Smooth muscle cell (in vitro differentiated cells): ENCODE results near the gene ZNF620. TPM values are rescaled to one million over a fixed set of nuclear protein-coding genes. Genes with fewer than 3 reads are reported as not detected.

Experiments
- DNase-seq: peaks from one replicate; lab custom pipeline; 2025; ENCODE audit not compliant: unreplicated experiment; lab: John Stamatoyannopoulos, UW
- H2AFZ ChIP-seq: fragments of 200-600 bp; sonication (generic); 2 replicates; pipeline ENCODE4 v1.6.0; 2016; ENCODE audit warnings: antibody characterized with exemption, low read depth, mild to moderate bottlenecking
- H3F3A ChIP-seq: fragments of 200-600 bp; sonication (generic); 2 replicates; pipeline ENCODE4 v1.6.0; 2017; ENCODE audit warnings: antibody characterized with exemption, low read depth
- H3K27ac ChIP-seq: fragments of 200-600 bp; sonication (generic); 2 replicates; pipeline ENCODE4 v1.5.1; 2016; ENCODE audit warnings: low read depth, mild to moderate bottlenecking
- H3K27me3 ChIP-seq: fragments of 200-600 bp; sonication (generic); 2 replicates; pipeline ENCODE4 v1.6.1; 2016; ENCODE audit warnings: low read depth, mild to moderate bottlenecking
- H3K36me3 ChIP-seq: fragments of 200-600 bp; sonication (generic); 2 replicates; pipeline ENCODE4 v1.5.1; 2016; ENCODE audit warnings: low read depth
- H3K4me1 ChIP-seq: fragments of 200-600 bp; sonication (generic); 2 replicates; pipeline ENCODE4 v1.5.1; 2016; ENCODE audit warnings: low read depth
- H3K4me2 ChIP-seq: fragments of 200-600 bp; sonication (generic); 2 replicates; pipeline ENCODE4 v1.6.0; 2016; ENCODE audit warnings: mild to moderate bottlenecking
- H3K4me3 ChIP-seq: fragments of 200-600 bp; sonication (generic); 2 replicates; pipeline ENCODE4 v1.5.1; 2016; ENCODE audit warnings: mild to moderate bottlenecking
- H3K79me2 ChIP-seq: fragments of 200-600 bp; sonication (generic); 2 replicates; pipeline ENCODE4 v1.6.0; 2016; ENCODE audit warnings: low read depth, mild to moderate bottlenecking
- H3K9ac ChIP-seq: fragments of 200-600 bp; sonication (generic); 2 replicates; pipeline ENCODE4 v1.6.0; 2016; ENCODE audit warnings: low read depth
- H3K9me3 ChIP-seq: fragments of 200-600 bp; sonication (generic); replicated peaks from 2 replicates; pipeline ENCODE4 v1.5.1; 2016; ENCODE audit warnings: low read depth
- H4K20me1 ChIP-seq: fragments of 200-600 bp; sonication (generic); 2 replicates; pipeline ENCODE4 v1.6.0; 2016; ENCODE audit warnings: low read depth
- CTCF ChIP-seq: fragments of 200-600 bp; sonication (generic); IDR thresholded peaks from 2 replicates; pipeline ENCODE4 v1.5.1; 2017; ENCODE audit warnings: borderline replicate concordance, mild to moderate bottlenecking, antibody characterized with exemption; ENCODE audit not compliant: insufficient read depth, poor library complexity, severe bottlenecking
- WGBS: methylation state at CpG from one replicate; pipeline ENCODE4 v1.1.7; 2016; ENCODE audit warnings: low lambda C conversion rate; 5-methylcytosine and 5-hydroxymethylcytosine counted together
- polyA plus RNA-seq: library from polyadenylated mRNA; unstranded; fragments of >200 nt; fragmentation: Nextera tagmentation; extraction: Ambion mirVana; gene quantifications from 2 replicates; pipeline ENCODE4 v1.2.1, GENCODE V29; 2016
- total RNA-seq: library from RNA; depleted of rRNA; stranded (reverse); fragments of >200 nt; gene quantifications from 2 replicates; pipeline ENCODE4 v1.2.3, GENCODE V29; 2014

Gene ZNF620
- total and polyA plus RNA-seq, 2 experiments from 2014 or later, result 0.58 to 0.63 TPM

GRCh38 chr3:40487172-40487571 is 18.7 kb upstream of the ZNF620 start:
- Histone ChIP-seq H3K4me1 (no peaks in the 10 kb centered on the region), H2AFZ (no peak overlapping the region), H3K27me3 (no peaks in the 10 kb centered on the region), H3K4me3 (no peak overlapping the region), H4K20me1 (no peaks in the 10 kb centered on the region), H3K9me3 (peaks cover 9% of the 10 kb centered on the region), H3K36me3 (peaks cover 22% of the 10 kb centered on the region), H3K27ac (no peak overlapping the region), H3K9ac (no peak overlapping the region), H3F3A (no peaks in the 10 kb centered on the region), H3K79me2 (no peaks in the 10 kb centered on the region), H3K4me2 (no peak overlapping the region)
- no peak for DNase-seq
- 94% methylated on average over 3 of the region's 3 CpGs for WGBS
- no peak for TF ChIP-seq CTCF

- Histone ChIP-seq H3K79me2 (no peaks in the 10 kb centered on the region), H3K9me3 (peaks cover 9% of the 10 kb centered on the region), H3K36me3 (peaks cover 17% of the 10 kb centered on the region), H3F3A (no peaks in the 10 kb centered on the region), H4K20me1 (no peaks in the 10 kb centered on the region), H3K9ac (no peak overlapping the region), H3K4me3 (no peak overlapping the region), H3K27ac (no peak overlapping the region), H3K4me2 (no peak overlapping the region), H2AFZ (no peak overlapping the region), H3K4me1 (no peaks in the 10 kb centered on the region), H3K27me3 (no peaks in the 10 kb centered on the region)
- TF ChIP-seq CTCF, result no peak
- no peak for DNase-seq
- WGBS, result 100% methylated on average over 5 of the region's 5 CpGs
Observed at GRCh38 chr3:40490916-40491315, 14.9 kb upstream of the ZNF620 start.

- Histone ChIP-seq H3K4me1 (no peaks in the 10 kb centered on the region), H3K36me3 (no peaks in the 10 kb centered on the region), H4K20me1 (no peaks in the 10 kb centered on the region), H2AFZ (peak overlapping the region; percentile 21), H3K79me2 (no peaks in the 10 kb centered on the region), H3K4me2 (no peak overlapping the region), H3K27me3 (no peaks in the 10 kb centered on the region), H3F3A (no peaks in the 10 kb centered on the region), H3K4me3 (no peak overlapping the region), H3K9ac (no peak overlapping the region), H3K9me3 (no peaks in the 10 kb centered on the region), H3K27ac (no peak overlapping the region)
- 38% methylated on average over 2 of the region's 2 CpGs for WGBS
- no peak for DNase-seq
- TF ChIP-seq CTCF, result no peak
Observed at GRCh38 chr3:40494698-40495097, 11.1 kb upstream of the ZNF620 start.

GRCh38 chr3:40497288-40497687 is 8.6 kb upstream of the ZNF620 start:
- H3K27ac ChIP-seq, result no peak overlapping the region
- H3K9me3 ChIP-seq, result no peaks in the 10 kb centered on the region
- no peak overlapping the region for H3K4me3 ChIP-seq
- no peaks in the 10 kb centered on the region for H3K4me1 ChIP-seq
- H3K36me3 ChIP-seq, result no peaks in the 10 kb centered on the region
- H3K27me3 ChIP-seq, result no peaks in the 10 kb centered on the region
- no peak overlapping the region for H2AFZ ChIP-seq
- DNase-seq, result no peak
- no peak overlapping the region for H3K4me2 ChIP-seq
- no peaks in the 10 kb centered on the region for H4K20me1 ChIP-seq
- H3F3A ChIP-seq, result no peaks in the 10 kb centered on the region
- H3K79me2 ChIP-seq, result no peaks in the 10 kb centered on the region
- TF ChIP-seq CTCF, result no peak
- no peak overlapping the region for H3K9ac ChIP-seq
- 90% methylated on average over 2 of the region's 2 CpGs for WGBS
